Activated naive CD4-positive, alpha-beta T cell treated with anti-CD3 and anti-CD28 coated beads for 36 hours (primary cell): Measurements from ENCODE around the gene EFCAB12. TPM values are rescaled to one million over a fixed set of nuclear protein-coding genes. Genes with fewer than 3 reads are reported as not detected.

Source experiments
- CTCF ChIA-PET: fragments of 350-600 bp; sonication (Branson Sonifier 250); formaldehyde crosslinking; loops from one replicate; lab custom pipeline; 2021; ENCODE audit warnings: antibody characterized with exemption; lab: Charles Lee
- DNase-seq: peaks from one replicate; pipeline ENCODE4 v3.0.0-alpha.2; 2020
- H3K27ac Mint-ChIP-seq: one replicate; pipeline ENCODE4 v1.8.0; 2021; ENCODE audit warnings: mild to moderate bottlenecking, mixed read lengths
- H3K27me3 Mint-ChIP-seq: one replicate; pipeline ENCODE4 v1.8.0; 2021; ENCODE audit warnings: low read depth, mixed read lengths
- H3K36me3 Mint-ChIP-seq: one replicate; pipeline ENCODE4 v1.8.0; 2021; ENCODE audit warnings: low read depth, mixed read lengths
- H3K4me1 Mint-ChIP-seq: one replicate; pipeline ENCODE4 v1.8.0; 2021; ENCODE audit warnings: low read depth, mixed read lengths
- H3K4me3 Mint-ChIP-seq: one replicate; pipeline ENCODE4 v1.8.0; 2021; ENCODE audit warnings: mild to moderate bottlenecking, moderate library complexity, mixed read lengths
- H3K9me3 Mint-ChIP-seq: one replicate; pipeline ENCODE4 v1.8.0; 2021; ENCODE audit warnings: mixed read lengths
- intact Hi-C: fragments of 100-400 bp; cut with micrococcal nuclease; formaldehyde crosslinking; loops from one replicate; pipeline ENCODE4 v1.15.1; 2023
- total RNA-seq, 2 experiments: library from RNA; stranded (reverse); gene quantifications; one replicate each; pipeline ENCODE4 v1.2.3, GENCODE V29; 2021

The EFCAB12 gene
- total RNA-seq, 2 experiments from 2014 or later: 0.37 to 0.81 TPM

- CTCF ChIA-PET: interaction anchor here (0.8 kb wide), 1 partner anchor 302 kb away, joined by 4 read pairs; no protein-coding TSS in a partner anchor
- Mint-ChIP-seq H3K9me3 (no peaks in the 10 kb centered on the region), H3K27me3 (no peaks in the 10 kb centered on the region), H3K27ac (no peak overlapping the region), H3K36me3 (peaks cover 11% of the 10 kb centered on the region), H3K4me3 (no peak overlapping the region), H3K4me1 (no peaks in the 10 kb centered on the region)
- intact Hi-C loops: no loop called here
- no peak for DNase-seq
These were observed 34.0 kb upstream of the EFCAB12 start for GRCh38 chr3:129462361-129462968.

GRCh38 chr3:129461461-129462146 lies 33.2 kb upstream of the EFCAB12 start:
- Mint-ChIP-seq H3K4me1 (no peaks in the 10 kb centered on the region), H3K36me3 (peaks cover 11% of the 10 kb centered on the region), H3K9me3 (no peaks in the 10 kb centered on the region), H3K4me3 (no peak overlapping the region), H3K27me3 (no peaks in the 10 kb centered on the region), H3K27ac (no peak overlapping the region)
- CTCF ChIA-PET: interaction anchor here (0.8 kb wide), 1 partner anchor 303 kb away, joined by 4 read pairs; no protein-coding TSS in a partner anchor
- no peak for DNase-seq
- intact Hi-C loops: no loop called here

- Mint-ChIP-seq H3K4me3 (no peak overlapping the region), H3K36me3 (peaks cover 11% of the 10 kb centered on the region), H3K9me3 (no peaks in the 10 kb centered on the region), H3K27ac (no peak overlapping the region), H3K27me3 (no peaks in the 10 kb centered on the region), H3K4me1 (no peaks in the 10 kb centered on the region)
- DNase-seq: no peak
- intact Hi-C loops: no loop called here
- CTCF ChIA-PET: no interaction called here
These were observed 32.6 kb upstream of the EFCAB12 start for GRCh38 chr3:129461022-129461421.

- Mint-ChIP-seq H3K36me3 (peaks cover 12% of the 10 kb centered on the region), H3K4me1 (no peaks in the 10 kb centered on the region), H3K27ac (no peak overlapping the region), H3K4me3 (no peak overlapping the region), H3K9me3 (no peaks in the 10 kb centered on the region), H3K27me3 (no peaks in the 10 kb centered on the region)
- intact Hi-C loops: no loop called here
- DNase-seq: no peak
- CTCF ChIA-PET: no interaction called here
These were observed 32.1 kb upstream of the EFCAB12 start for GRCh38 chr3:129460572-129460971.

GRCh38 chr3:129460155-129460554 lies 31.7 kb upstream of the EFCAB12 start:
- Mint-ChIP-seq H3K27me3 (no peaks in the 10 kb centered on the region), H3K4me1 (no peaks in the 10 kb centered on the region), H3K9me3 (no peaks in the 10 kb centered on the region), H3K27ac (no peak overlapping the region), H3K36me3 (peaks cover 12% of the 10 kb centered on the region), H3K4me3 (no peak overlapping the region)
- CTCF ChIA-PET: no interaction called here
- no peak for DNase-seq
- intact Hi-C loops: no loop called here

- CTCF ChIA-PET: no interaction called here
These were observed 25.3 kb upstream of the EFCAB12 start for GRCh38 chr3:129453732-129454131.

GRCh38 chr3:129449279-129450115 lies 21.1 kb upstream of the EFCAB12 start:
- H3K4me3 Mint-ChIP-seq: no peak overlapping the region
- CTCF ChIA-PET: interaction anchor here (0.6 kb wide), 1 partner anchor 293 kb away, joined by 3 read pairs; no protein-coding TSS in a partner anchor
- no peak for DNase-seq
- H3K36me3 Mint-ChIP-seq: peaks cover 22% of the 10 kb centered on the region
- no peaks in the 10 kb centered on the region for H3K27me3 Mint-ChIP-seq
- peaks cover 7% of the 10 kb centered on the region for H3K4me1 Mint-ChIP-seq
- H3K9me3 Mint-ChIP-seq: no peaks in the 10 kb centered on the region
- intact Hi-C loops: loop anchor here (10.0 kb wide), 1 partner anchor 1395 kb away; the partner anchor contains the start of gene SEC61A1
- no peak overlapping the region for H3K27ac Mint-ChIP-seq

More at GRCh38 chr3:129453732-129454131, 25.3 kb upstream of the EFCAB12 start:
- no peak overlapping the region for H3K4me3 Mint-ChIP-seq
- H3K36me3 Mint-ChIP-seq: peaks cover 27% of the 10 kb centered on the region
- no peak for DNase-seq
- intact Hi-C loops: no loop called here
- no peak overlapping the region for H3K27ac Mint-ChIP-seq
- H3K27me3 Mint-ChIP-seq: no peaks in the 10 kb centered on the region
- no peaks in the 10 kb centered on the region for H3K9me3 Mint-ChIP-seq
- peaks cover 7% of the 10 kb centered on the region for H3K4me1 Mint-ChIP-seq

- CTCF ChIA-PET: no interaction called here
- no peaks in the 10 kb centered on the region for H3K27me3 Mint-ChIP-seq
- H3K9me3 Mint-ChIP-seq: no peaks in the 10 kb centered on the region
- no peak overlapping the region for H3K4me3 Mint-ChIP-seq
- intact Hi-C loops: loop anchor here (10.0 kb wide), 1 partner anchor 1394 kb away; the partner anchor contains the start of gene SEC61A1
- peaks cover 10% of the 10 kb centered on the region for H3K4me1 Mint-ChIP-seq
- peak overlapping the region; percentile 10 for H3K27ac Mint-ChIP-seq
- H3K36me3 Mint-ChIP-seq: peaks cover 18% of the 10 kb centered on the region
- no peak for DNase-seq
These were observed 19.9 kb upstream of the EFCAB12 start for GRCh38 chr3:129448186-129448895.

- Mint-ChIP-seq H3K4me1 (peaks cover 20% of the 10 kb centered on the region), H3K27ac (no peak overlapping the region), H3K4me3 (no peak overlapping the region), H3K36me3 (peaks cover 7% of the 10 kb centered on the region), H3K9me3 (no peaks in the 10 kb centered on the region), H3K27me3 (no peaks in the 10 kb centered on the region)
- CTCF ChIA-PET: no interaction called here
- DNase-seq: no peak
- intact Hi-C loops: loop anchor here (10.0 kb wide), 1 partner anchor 1392 kb away; the partner anchor contains the start of gene SEC61A1
These were observed 18.5 kb upstream of the EFCAB12 start for GRCh38 chr3:129446926-129447325.

GRCh38 chr3:129445471-129445870 lies 17.0 kb upstream of the EFCAB12 start:
- Mint-ChIP-seq H3K9me3 (no peaks in the 10 kb centered on the region), H3K27me3 (no peaks in the 10 kb centered on the region), H3K4me3 (no peak overlapping the region), H3K36me3 (peaks cover 3% of the 10 kb centered on the region), H3K27ac (no peak overlapping the region), H3K4me1 (peaks cover 27% of the 10 kb centered on the region)
- intact Hi-C loops: loop anchor here (10.0 kb wide), 1 partner anchor 1391 kb away; the partner anchor contains the start of gene SEC61A1
- CTCF ChIA-PET: no interaction called here
- no peak for DNase-seq

- Mint-ChIP-seq H3K27ac (peak overlapping the region; percentile 32), H3K4me1 (peaks cover 28% of the 10 kb centered on the region), H3K4me3 (no peak overlapping the region), H3K36me3 (peaks cover 7% of the 10 kb centered on the region), H3K9me3 (no peaks in the 10 kb centered on the region), H3K27me3 (no peaks in the 10 kb centered on the region)
- CTCF ChIA-PET: interaction anchor here (1.0 kb wide), 1 partner anchor 47 kb away, joined by 4 read pairs; no protein-coding TSS in a partner anchor
- no peak for DNase-seq
- intact Hi-C loops: loop anchor here (5.0 to 10.0 kb wide), 5 partner anchors 164 to 1388 kb away; partner anchors contain the start of genes PLXND1, RAB43 and SEC61A1
These were observed 14.5 kb upstream of the EFCAB12 start for GRCh38 chr3:129442947-129443346.
